Stomach (tissue), 9 donors: Measurements from ENCODE around the gene TEPSIN. TPM values are rescaled to one million over a fixed set of nuclear protein-coding genes. Genes with fewer than 3 reads are reported as not detected.
"Not testable (repeated sequence)": the region's sequence is repeated elsewhere in the genome, so short reads cannot be mapped to it uniquely, and the experiment has no call there.

Experiments used
- DNase-seq, 2 donors: peaks; one replicate each; pipeline versions ENCODE4 v3.0.0 to v3.0.0-alpha.2; 2013 to 2019
- H3K27ac ChIP-seq, 5 donors: fragments of 200-600 bp in 4 of 5; sonication (generic) in 4 of 5; one replicate each; pipeline ENCODE4 v1.5.1; 2013 to 2019; ENCODE audit warnings: mild to moderate bottlenecking in 1 of 5, moderate library complexity in 1 of 5
- H3K27me3 ChIP-seq, 3 donors: fragments of 200-600 bp; sonication (generic); one replicate each; pipeline ENCODE4 v1.5.1; 2017 to 2019; ENCODE audit warnings: mixed run types in 1 of 3
- H3K36me3 ChIP-seq, 4 donors: fragments of 200-600 bp; sonication (generic); 1 replicate in 3 of 4; 2 replicates in 1 of 4; pipeline ENCODE4 v1.5.1; 2016 to 2019
- H3K4me1 ChIP-seq, 4 donors: fragments of 200-600 bp; sonication (generic); one replicate each; pipeline ENCODE4 v1.5.1; 2016 to 2019
- H3K4me3 ChIP-seq, 4 donors: fragments of 200-600 bp; sonication (generic) in 3 of 4; one replicate each; pipeline ENCODE4 v1.5.1; 2016 to 2019; ENCODE audit warnings: mild to moderate bottlenecking in 1 of 4
- H3K9me3 ChIP-seq, 4 donors: fragments of 200-600 bp; sonication (generic); one replicate each; pipeline ENCODE4 v1.5.1; 2016 to 2019
- CTCF ChIP-seq, 7 experiments: fragments of 450-650 bp in 4 of 7; fragments of 200-600 bp in 3 of 7; sonication (generic) in 3 of 7; IDR thresholded peaks; one replicate each; pipeline ENCODE4 v1.5.1; 2016 to 2019; ENCODE audit warnings: antibody characterized with exemption in 7 of 7, control low read depth in 2 of 7, mild to moderate bottlenecking in 1 of 7
- EP300 ChIP-seq: sonication (generic); formaldehyde crosslinking; IDR thresholded peaks from one replicate; pipeline ENCODE4 v1.6.1; 2017; ENCODE audit warnings: antibody characterized with exemption
- POLR2A ChIP-seq, 4 donors: fragments of 450-650 bp; IDR thresholded peaks; one replicate each; pipeline ENCODE4 v1.6.1; 2016; ENCODE audit warnings: antibody characterized with exemption in 4 of 4, control low read depth in 2 of 4, mild to moderate bottlenecking in 1 of 4, moderate library complexity in 1 of 4
- POLR2AphosphoS5 ChIP-seq, 3 donors: sonication (generic); formaldehyde crosslinking; IDR thresholded peaks; one replicate each; pipeline ENCODE4 v1.6.1; 2016; ENCODE audit warnings: antibody characterized with exemption in 3 of 3
- WGBS, 5 donors: extraction: QIAGEN DNeasy Blood & Tissue Kit in 3 of 5; methylation state at CpG; one replicate each; pipeline versions ENCODE4 v1.1.5 to v1.1.7; 2013 to 2018; 5-methylcytosine and 5-hydroxymethylcytosine counted together
- intact Hi-C: fragments of 100-400 bp; cut with DNase I; formaldehyde crosslinking; loops from one replicate; pipeline ENCODE4 v1.15.1; 2023; ENCODE audit warnings: low total_unique reads
- polyA plus RNA-seq, 3 donors: library from polyadenylated mRNA; stranded (reverse); fragments of 200-250 nt; gene quantifications; one replicate each; pipeline ENCODE4 v1.2.3, GENCODE V29; 2013
- total RNA-seq, 5 donors: library from RNA; depleted of rRNA; stranded (reverse); fragments of >200 nt; gene quantifications; one replicate each; pipeline versions ENCODE4 v1.1.0 to v1.2.3, GENCODE V29; 2014 to 2016
- donor health status: healthy with polysubstance abuse.
- donor health status: Bipolar disorder and iron deficiency.
- donor health status: healthy.

Gene TEPSIN
- total and polyA plus RNA-seq, 8 donors, result 9.4 to 295 (median 21.4) TPM

- intact Hi-C loops, result loop anchor here (10.0 kb wide), 1 partner anchor 85 kb away; no protein-coding TSS in a partner anchor
- peaks cover 0 to 6% (median 3%) of the 10 kb centered on the region in 4 donors for H3K4me1 ChIP-seq
- WGBS, 5 donors, result 89 to 94% (median 91%) methylated on average over 13 to 26 of the region's 26 CpGs
- DNase-seq, result no peak
- no peak for TF ChIP-seq POLR2AphosphoS5 (IDR thresholded peaks at IDR 0.05)
- peak in 1 of 7 experiments; percentile 11 for TF ChIP-seq CTCF (IDR thresholded peaks at IDR 0.05)
- H3K27me3 ChIP-seq, result no peaks in the 10 kb centered on the region
- H3K9me3 ChIP-seq, result no peaks in the 10 kb centered on the region
- H3K36me3 ChIP-seq, result peaks cover 41 to 67% (median 64%) of the 10 kb centered on the region in 4 donors
- no peak overlapping the region for H3K4me3 ChIP-seq
- no peak overlapping the region for H3K27ac ChIP-seq
Measured at GRCh38 chr17:81230043-81230820, 8.6 kb downstream of the TEPSIN start.

- H3K36me3 ChIP-seq, result peaks cover 41 to 65% (median 61%) of the 10 kb centered on the region in 4 donors
- 91 to 96% (median 93%) methylated on average over 9 to 14 of the region's 14 CpGs for WGBS, 5 donors
- intact Hi-C loops, result no loop called here
- no peak overlapping the region for H3K4me3 ChIP-seq
- no peak for TF ChIP-seq CTCF (IDR thresholded peaks at IDR 0.05)
- TF ChIP-seq POLR2AphosphoS5 (IDR thresholded peaks at IDR 0.05), result no peak
- no peak for TF ChIP-seq POLR2A (IDR thresholded peaks at IDR 0.05)
- no peak for TF ChIP-seq EP300
- H3K9me3 ChIP-seq, result no peaks in the 10 kb centered on the region
- H3K27ac ChIP-seq, result no peak overlapping the region
- no peaks in the 10 kb centered on the region for H3K27me3 ChIP-seq
- peaks cover 0 to 6% (median 2%) of the 10 kb centered on the region in 4 donors for H3K4me1 ChIP-seq
- no peak for DNase-seq
Measured at GRCh38 chr17:81229666-81229920, 9.3 kb downstream of the TEPSIN start.

GRCh38 chr17:81228834-81229665, 9.8 kb downstream of the TEPSIN start:
- Histone ChIP-seq H3K36me3 (peaks cover 41 to 60% (median 60%) of the 10 kb centered on the region in 4 donors), H3K27me3 (no peaks in the 10 kb centered on the region), H3K4me1 (peaks cover 0 to 6% (median 2%) of the 10 kb centered on the region in 4 donors), H3K4me3 (no peak overlapping the region), H3K9me3 (no peaks in the 10 kb centered on the region), H3K27ac (no peak overlapping the region)
- DNase-seq, result no peak
- TF ChIP-seq EP300 (no peak), POLR2AphosphoS5 (IDR thresholded peaks at IDR 0.05) (no peak), CTCF (IDR thresholded peaks at IDR 0.05) (no peak), POLR2A (IDR thresholded peaks at IDR 0.05) (no peak)
- WGBS, 5 donors, result 83 to 90% (median 88%) methylated on average over 9 to 32 of the region's 32 CpGs
- intact Hi-C loops, result no loop called here

- Histone ChIP-seq H3K27ac (no peak overlapping the region), H3K36me3 (peaks cover 34 to 54% (median 53%) of the 10 kb centered on the region in 4 donors)
Measured at GRCh38 chr17:81228420-81228819, 10.4 kb downstream of the TEPSIN start.

GRCh38 chr17:81227630-81228029, 11.2 kb downstream of the TEPSIN start:
- DNase-seq, H3K4me3 ChIP-seq, intact Hi-C loops, H3K27me3 ChIP-seq, H3K27ac ChIP-seq, H3K9me3 ChIP-seq: not testable (repeated sequence)
- H3K4me1 ChIP-seq, result peaks cover 8 to 16% (median 13%) of the 10 kb centered on the region in 4 donors
- 65 to 78% (median 76%) methylated on average over 2 of the region's 2 CpGs for WGBS, 5 donors
- H3K36me3 ChIP-seq, result peaks cover 26 to 46% (median 46%) of the 10 kb centered on the region in 4 donors

More at GRCh38 chr17:81228420-81228819, 10.4 kb downstream of the TEPSIN start:
- Histone ChIP-seq H3K4me1 (peaks cover 4 to 11% (median 8%) of the 10 kb centered on the region in 4 donors), H3K9me3 (no peaks in the 10 kb centered on the region), H3K27me3 (no peaks in the 10 kb centered on the region), H3K4me3 (no peak overlapping the region)
- TF ChIP-seq POLR2AphosphoS5 (IDR thresholded peaks at IDR 0.05) (no peak), EP300 (no peak), POLR2A (IDR thresholded peaks at IDR 0.05) (no peak), CTCF (IDR thresholded peaks at IDR 0.05) (no peak)
- intact Hi-C loops, result no loop called here
- no peak for DNase-seq
- WGBS, 5 donors, result 78 to 84% (median 81%) methylated on average over 8 to 9 of the region's 9 CpGs
